Measurements from ENCODE around the gene LINGO3. TPM values are rescaled to one million over a fixed set of nuclear protein-coding genes. Genes with fewer than 3 reads are reported as not detected.

LINGO3 gene
- total RNA-seq, 1 donor from 2014 or later = not detected

- DNase-seq = no peak
Observed at GRCh38 chr19:2326699-2327360, 18.9 kb upstream of the LINGO3 start.

- DNase-seq = peak; percentile 45
Observed at GRCh38 chr19:2325281-2326046, 17.5 kb upstream of the LINGO3 start.

- DNase-seq = no peak
Observed at GRCh38 chr19:2324220-2324948, 16.4 kb upstream of the LINGO3 start.

GRCh38 chr19:2323707-2324106, 15.8 kb upstream of the LINGO3 start:
- no peak for DNase-seq

- no peak for DNase-seq
Observed at GRCh38 chr19:2321565-2322283, 13.8 kb upstream of the LINGO3 start.

- DNase-seq = no peak
Observed at GRCh38 chr19:2320939-2321338, 13.0 kb upstream of the LINGO3 start.

- DNase-seq = no peak
Observed at GRCh38 chr19:2320049-2320448, 12.1 kb upstream of the LINGO3 start.

GRCh38 chr19:2319551-2319950, 11.6 kb upstream of the LINGO3 start:
- DNase-seq = no peak

GRCh38 chr19:2318923-2319322, 11.0 kb upstream of the LINGO3 start:
- no peak for DNase-seq

- DNase-seq = no peak
Observed at GRCh38 chr19:2317756-2318155, 9.8 kb upstream of the LINGO3 start.

- no peak for DNase-seq
Observed at GRCh38 chr19:2317300-2317699, 9.3 kb upstream of the LINGO3 start.

- peak; percentile 79 for DNase-seq
Observed at GRCh38 chr19:2315818-2316353, 7.9 kb upstream of the LINGO3 start.

- DNase-seq = no peak
Observed at GRCh38 chr19:2315121-2315817, 7.3 kb upstream of the LINGO3 start.

GRCh38 chr19:2312820-2313501, 5.0 kb upstream of the LINGO3 start:
- DNase-seq = no peak

- no peak for DNase-seq
Observed at GRCh38 chr19:2311093-2311492, 3.1 kb upstream of the LINGO3 start.

GRCh38 chr19:2309734-2310362, 1.9 kb upstream of the LINGO3 start:
- DNase-seq = no peak

GRCh38 chr19:2307518-2308012, 389 bp downstream of the LINGO3 start:
- DNase-seq = no peak

GRCh38 chr19:2306971-2307370, 983 bp downstream of the LINGO3 start:
- no peak for DNase-seq

- DNase-seq = no peak
Observed at GRCh38 chr19:2306281-2306806, 1.6 kb downstream of the LINGO3 start.
